Stimulated activated naive CD4-positive, alpha-beta T cell treated with Interleukin-2 at 50 U/mL for 16 hours (primary cell): Measurements from ENCODE around the gene TMEM248.
"Not testable (repeated sequence)": the region's sequence is repeated elsewhere in the genome, so short reads cannot be mapped to it uniquely, and the experiment has no call there.

Experiments
- DNase-seq: peaks from one replicate; lab custom pipeline; 2025; lab: John Stamatoyannopoulos, UW

The TMEM248 gene

GRCh38 chr7:66908598-66908997, 12.4 kb upstream of the TMEM248 start:
- not testable (repeated sequence) for DNase-seq

- no peak for DNase-seq
These were observed 10.2 kb upstream of the TMEM248 start for GRCh38 chr7:66910789-66911188.

- DNase-seq = not testable (repeated sequence)
These were observed 9.8 kb upstream of the TMEM248 start for GRCh38 chr7:66911191-66911590.

- DNase-seq = no peak
These were observed 8.8 kb upstream of the TMEM248 start for GRCh38 chr7:66912195-66912594.

GRCh38 chr7:66913118-66914037, 7.6 kb upstream of the TMEM248 start:
- DNase-seq = no peak

GRCh38 chr7:66917904-66918303, 3.1 kb upstream of the TMEM248 start:
- DNase-seq = not testable (repeated sequence)

GRCh38 chr7:66919304-66919703, 1.7 kb upstream of the TMEM248 start:
- DNase-seq = no peak

- no peak for DNase-seq
These were observed 1.3 kb upstream of the TMEM248 start for GRCh38 chr7:66919704-66920103.

GRCh38 chr7:66920256-66920655, 769 bp upstream of the TMEM248 start:
- DNase-seq = no peak

GRCh38 chr7:66921396-66921917, 432 bp downstream of the TMEM248 start:
- DNase-seq = no peak

- no peak for DNase-seq
These were observed 977 bp downstream of the TMEM248 start for GRCh38 chr7:66921918-66922486.

GRCh38 chr7:66925255-66925654, 4.2 kb downstream of the TMEM248 start:
- no peak for DNase-seq

- DNase-seq = no peak
These were observed 6.4 kb downstream of the TMEM248 start for GRCh38 chr7:66927348-66927948.

GRCh38 chr7:66928388-66928787, 7.4 kb downstream of the TMEM248 start:
- DNase-seq = no peak

GRCh38 chr7:66929165-66929564, 8.1 kb downstream of the TMEM248 start:
- no peak for DNase-seq

GRCh38 chr7:66929935-66930334, 8.9 kb downstream of the TMEM248 start:
- no peak for DNase-seq

GRCh38 chr7:66930341-66930740, 9.3 kb downstream of the TMEM248 start:
- no peak for DNase-seq

GRCh38 chr7:66933469-66933868, 12.4 kb downstream of the TMEM248 start:
- no peak for DNase-seq

- no peak for DNase-seq
These were observed 16.9 kb downstream of the TMEM248 start for GRCh38 chr7:66937940-66938339.

- no peak for DNase-seq
These were observed 18.3 kb downstream of the TMEM248 start for GRCh38 chr7:66939325-66939724.

- no peak for DNase-seq
These were observed 25.5 kb downstream of the TMEM248 start for GRCh38 chr7:66946545-66946944.

GRCh38 chr7:66948480-66949109, 27.6 kb downstream of the TMEM248 start:
- no peak for DNase-seq
